Measurements from ENCODE around the gene CELF4.

CELF4 gene

GRCh38 chr18:37567061-37567993 is 1.7 kb upstream of the CELF4 start:
- Histone ChIP-seq H3K27ac (ENCODE audit: low read depth, low read length) (no peak overlapping the region), H3K4me1 (ENCODE audit: control insufficient read depth, low read length) (no peaks in the 10 kb centered on the region), H3K9me3 (ENCODE audit: control insufficient read depth, insufficient read depth, low read length) (no peaks in the 10 kb centered on the region), H3K79me2 (ENCODE audit: control insufficient read depth, low read length) (no peaks in the 10 kb centered on the region), H3K9me2 (replicated peaks; ENCODE audit: control insufficient read depth, low read length) (no peaks in the 10 kb centered on the region), H3K4me3 (ENCODE audit: low read length) (no peak overlapping the region), H3K36me3 (ENCODE audit: control insufficient read depth, low read length) (no peaks in the 10 kb centered on the region), H3F3A (ENCODE audit: control insufficient read depth, insufficient read depth) (no peaks in the 10 kb centered on the region), H3K4me2 (ENCODE audit: low read length) (no peak overlapping the region), H3K27me3 (ENCODE audit: control insufficient read depth, low read length) (no peaks in the 10 kb centered on the region), H4K20me1 (ENCODE audit: control insufficient read depth, insufficient read depth, low read depth, low read length) (no peaks in the 10 kb centered on the region)
- TF ChIP-seq EZH2phosphoT487 (IDR thresholded peaks at IDR 0.05; ENCODE audit: borderline replicate concordance, low read length) (no peak), CTCF (IDR thresholded peaks at IDR 0.05; ENCODE audit: low read depth, low read length, poor library complexity, severe bottlenecking) (no peak)

DNA sequence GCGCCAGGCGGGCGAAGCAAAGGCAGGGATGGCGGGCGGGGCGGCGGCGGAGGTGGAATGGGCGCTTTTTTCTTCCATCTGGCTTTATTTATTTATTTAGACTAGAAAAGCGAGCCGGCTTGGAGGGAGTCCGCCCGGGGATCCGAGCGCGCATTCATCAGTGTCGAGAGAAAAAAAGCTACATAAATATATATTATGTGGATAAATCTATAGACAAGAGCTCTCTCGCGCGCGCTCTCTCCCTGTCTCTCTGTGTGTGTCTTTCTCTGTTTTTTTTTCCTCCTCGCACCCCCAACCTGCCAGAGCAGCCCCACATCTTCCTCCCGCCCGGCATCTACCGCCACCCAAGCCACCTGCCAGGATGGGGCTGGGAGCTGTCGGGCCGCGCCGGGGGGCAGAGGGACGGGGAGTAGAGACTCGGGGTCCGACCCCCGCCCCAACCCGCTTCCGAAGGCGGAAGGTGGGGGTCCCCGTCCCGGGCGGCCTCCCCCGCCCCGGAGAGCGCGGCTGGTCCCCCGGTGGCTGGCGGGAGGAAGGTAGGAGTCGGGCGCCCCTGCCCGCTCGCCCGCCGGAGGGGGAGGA is 972 bp upstream of the CELF4 start:
- no peak overlapping the region for H3K4me3 ChIP-seq (ENCODE audit: low read length)
- no peak overlapping the region for H3K4me2 ChIP-seq (ENCODE audit: low read length)
- H3K4me1 ChIP-seq (ENCODE audit: control insufficient read depth, low read length), result no peaks in the 10 kb centered on the region
- H3K9me3 ChIP-seq (ENCODE audit: control insufficient read depth, insufficient read depth, low read length), result no peaks in the 10 kb centered on the region
- H3F3A ChIP-seq (ENCODE audit: control insufficient read depth, insufficient read depth), result no peaks in the 10 kb centered on the region
- no peaks in the 10 kb centered on the region for H3K79me2 ChIP-seq (ENCODE audit: control insufficient read depth, low read length)
- no peaks in the 10 kb centered on the region for H3K27me3 ChIP-seq (ENCODE audit: control insufficient read depth, low read length)
- TF ChIP-seq EZH2phosphoT487 (IDR thresholded peaks at IDR 0.05; ENCODE audit: borderline replicate concordance, low read length), result no peak
- no peak overlapping the region for H3K27ac ChIP-seq (ENCODE audit: low read depth, low read length)
- H3K9me2 ChIP-seq (replicated peaks; ENCODE audit: control insufficient read depth, low read length), result no peaks in the 10 kb centered on the region
- no peaks in the 10 kb centered on the region for H3K36me3 ChIP-seq (ENCODE audit: control insufficient read depth, low read length)
- H4K20me1 ChIP-seq (ENCODE audit: control insufficient read depth, insufficient read depth, low read depth, low read length), result no peaks in the 10 kb centered on the region

- H3K4me3 ChIP-seq (ENCODE audit: low read length), result no peak overlapping the region
- H3K27ac ChIP-seq (ENCODE audit: low read depth, low read length), result no peak overlapping the region
Observed at GRCh38 chr18:37565977-37566478, 430 bp upstream of the CELF4 start.

More at GRCh38 chr18:37565977-37566478, 430 bp upstream of the CELF4 start:
- Histone ChIP-seq H3F3A (ENCODE audit: control insufficient read depth, insufficient read depth) (no peaks in the 10 kb centered on the region), H3K4me1 (ENCODE audit: control insufficient read depth, low read length) (no peaks in the 10 kb centered on the region), H3K27me3 (ENCODE audit: control insufficient read depth, low read length) (no peaks in the 10 kb centered on the region), H3K4me2 (ENCODE audit: low read length) (no peak overlapping the region), H3K36me3 (ENCODE audit: control insufficient read depth, low read length) (no peaks in the 10 kb centered on the region), H4K20me1 (ENCODE audit: control insufficient read depth, insufficient read depth, low read depth, low read length) (no peaks in the 10 kb centered on the region), H3K9me3 (ENCODE audit: control insufficient read depth, insufficient read depth, low read length) (no peaks in the 10 kb centered on the region), H3K9me2 (replicated peaks; ENCODE audit: control insufficient read depth, low read length) (no peaks in the 10 kb centered on the region), H3K79me2 (ENCODE audit: control insufficient read depth, low read length) (no peaks in the 10 kb centered on the region)
- TF ChIP-seq CTCF (IDR thresholded peaks at IDR 0.05; ENCODE audit: low read depth, low read length, poor library complexity, severe bottlenecking) (no peak), EZH2phosphoT487 (IDR thresholded peaks at IDR 0.05; ENCODE audit: borderline replicate concordance, low read length) (no peak)
